Ascending aorta (tissue), 2 donors: ENCODE results near the gene UMAD1. TPM values are rescaled to one million over a fixed set of nuclear protein-coding genes. Genes with fewer than 3 reads are reported as not detected.

Experiments used
- DNase-seq, 2 donors: peaks; one replicate each; pipeline ENCODE4 v3.0.0-alpha.2; 2019; ENCODE audit warnings: low spot score in 2 of 2
- H3K27ac ChIP-seq, 2 donors: fragments of 200-600 bp; sonication (generic); one replicate each; pipeline ENCODE4 v1.5.1; 2016 to 2017; ENCODE audit warnings: mild to moderate bottlenecking in 1 of 2
- H3K27me3 ChIP-seq: fragments of 200-600 bp; sonication (generic); one replicate; pipeline ENCODE4 v1.5.1; 2017
- H3K36me3 ChIP-seq, 2 donors: fragments of 200-600 bp; sonication (generic); one replicate each; pipeline ENCODE4 v1.5.1; 2016
- H3K4me1 ChIP-seq, 2 donors: fragments of 200-600 bp; sonication (generic); one replicate each; pipeline ENCODE4 v1.5.1; 2016 to 2017; ENCODE audit warnings: mild to moderate bottlenecking in 1 of 2
- H3K4me3 ChIP-seq, 2 donors: fragments of 200-600 bp; sonication (generic); one replicate each; pipeline ENCODE4 v1.5.1; 2016 to 2017; ENCODE audit warnings: mild to moderate bottlenecking in 1 of 2
- H3K9me3 ChIP-seq, 2 donors: fragments of 200-600 bp; sonication (generic); one replicate each; pipeline ENCODE4 v1.5.1; 2016
- intact Hi-C: fragments of 100-400 bp; cut with DNase I; formaldehyde crosslinking; loops from one replicate; pipeline ENCODE4 v1.15.1; 2023
- total RNA-seq: library from RNA; depleted of rRNA; stranded (reverse); fragments of >200 nt; gene quantifications from one replicate; pipeline ENCODE4 v1.1.0, GENCODE V29; 2016
- TF ChIP-seq, protein P1 (sequence below), 3 experiments: fragments of 200-600 bp in 2 of 3; fragments of 450-650 bp in 1 of 3; sonication (generic) in 2 of 3; IDR thresholded peaks; one replicate each; pipeline ENCODE4 v1.5.1; 2016 to 2019; ENCODE audit warnings: antibody characterized with exemption in 3 of 3, mild to moderate bottlenecking in 1 of 3, moderate library complexity in 1 of 3

The UMAD1 gene
- total RNA-seq, 1 donor from 2014 or later, result 17.7 TPM

DNA sequence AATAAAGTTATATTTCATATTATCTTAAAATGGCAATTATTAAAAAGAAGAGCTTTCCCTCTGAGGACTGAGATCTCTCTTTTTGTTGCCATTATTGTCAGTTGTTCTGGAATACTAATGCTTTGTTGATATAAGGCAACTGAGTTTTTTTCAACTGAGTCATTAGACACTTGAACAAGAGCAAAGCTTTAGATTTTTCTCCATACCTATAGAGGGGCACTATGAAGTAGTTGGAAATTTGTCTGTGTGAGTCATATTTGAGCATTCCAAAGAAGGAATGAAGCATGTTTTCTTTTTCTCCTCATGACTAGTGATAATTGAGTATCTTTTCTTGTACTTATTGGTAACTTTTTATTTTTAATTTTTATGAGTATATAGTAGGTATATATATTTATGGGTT is 53.3 kb downstream of the UMAD1 start:
- intact Hi-C loops, result no loop called here
- DNase-seq, result no peak
- H3K9me3 ChIP-seq, result no peaks in the 10 kb centered on the region
- no peak overlapping the region for H3K27ac ChIP-seq
- no peaks in the 10 kb centered on the region for H3K36me3 ChIP-seq
- H3K27me3 ChIP-seq, result no peaks in the 10 kb centered on the region
- peaks cover 0 to 13% of the 10 kb centered on the region in 2 donors for H3K4me1 ChIP-seq
- no peak overlapping the region for H3K4me3 ChIP-seq
- TF ChIP-seq, protein P1, sequence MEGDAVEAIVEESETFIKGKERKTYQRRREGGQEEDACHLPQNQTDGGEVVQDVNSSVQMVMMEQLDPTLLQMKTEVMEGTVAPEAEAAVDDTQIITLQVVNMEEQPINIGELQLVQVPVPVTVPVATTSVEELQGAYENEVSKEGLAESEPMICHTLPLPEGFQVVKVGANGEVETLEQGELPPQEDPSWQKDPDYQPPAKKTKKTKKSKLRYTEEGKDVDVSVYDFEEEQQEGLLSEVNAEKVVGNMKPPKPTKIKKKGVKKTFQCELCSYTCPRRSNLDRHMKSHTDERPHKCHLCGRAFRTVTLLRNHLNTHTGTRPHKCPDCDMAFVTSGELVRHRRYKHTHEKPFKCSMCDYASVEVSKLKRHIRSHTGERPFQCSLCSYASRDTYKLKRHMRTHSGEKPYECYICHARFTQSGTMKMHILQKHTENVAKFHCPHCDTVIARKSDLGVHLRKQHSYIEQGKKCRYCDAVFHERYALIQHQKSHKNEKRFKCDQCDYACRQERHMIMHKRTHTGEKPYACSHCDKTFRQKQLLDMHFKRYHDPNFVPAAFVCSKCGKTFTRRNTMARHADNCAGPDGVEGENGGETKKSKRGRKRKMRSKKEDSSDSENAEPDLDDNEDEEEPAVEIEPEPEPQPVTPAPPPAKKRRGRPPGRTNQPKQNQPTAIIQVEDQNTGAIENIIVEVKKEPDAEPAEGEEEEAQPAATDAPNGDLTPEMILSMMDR (IDR thresholded peaks at IDR 0.05), result no peak

DNA sequence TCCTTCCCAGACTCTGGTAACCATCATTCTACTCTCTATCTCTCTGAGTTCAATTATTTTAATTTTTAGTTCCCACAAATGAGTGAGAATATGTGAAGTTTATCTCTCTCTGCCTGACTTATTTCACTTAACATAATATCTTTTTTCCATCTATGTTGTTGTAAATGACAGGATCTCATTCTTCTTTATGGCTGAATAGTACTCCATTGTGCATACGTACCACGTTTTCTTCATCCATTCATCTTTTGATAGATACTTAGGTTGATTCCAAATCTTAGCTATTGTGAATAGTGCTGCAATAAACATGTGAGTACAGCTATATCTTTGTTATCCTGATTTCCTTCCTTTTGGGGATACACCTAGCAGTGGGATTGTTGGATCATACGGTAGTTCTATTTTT is 54.0 kb downstream of the UMAD1 start:
- Histone ChIP-seq H3K27me3 (no peaks in the 10 kb centered on the region), H3K9me3 (no peaks in the 10 kb centered on the region), H3K36me3 (no peaks in the 10 kb centered on the region), H3K27ac (no peak overlapping the region), H3K4me3 (no peak overlapping the region), H3K4me1 (peaks cover 0 to 14% of the 10 kb centered on the region in 2 donors)
- TF ChIP-seq, protein P1 (IDR thresholded peaks at IDR 0.05), result no peak
- intact Hi-C loops, result no loop called here
- no peak for DNase-seq

DNA sequence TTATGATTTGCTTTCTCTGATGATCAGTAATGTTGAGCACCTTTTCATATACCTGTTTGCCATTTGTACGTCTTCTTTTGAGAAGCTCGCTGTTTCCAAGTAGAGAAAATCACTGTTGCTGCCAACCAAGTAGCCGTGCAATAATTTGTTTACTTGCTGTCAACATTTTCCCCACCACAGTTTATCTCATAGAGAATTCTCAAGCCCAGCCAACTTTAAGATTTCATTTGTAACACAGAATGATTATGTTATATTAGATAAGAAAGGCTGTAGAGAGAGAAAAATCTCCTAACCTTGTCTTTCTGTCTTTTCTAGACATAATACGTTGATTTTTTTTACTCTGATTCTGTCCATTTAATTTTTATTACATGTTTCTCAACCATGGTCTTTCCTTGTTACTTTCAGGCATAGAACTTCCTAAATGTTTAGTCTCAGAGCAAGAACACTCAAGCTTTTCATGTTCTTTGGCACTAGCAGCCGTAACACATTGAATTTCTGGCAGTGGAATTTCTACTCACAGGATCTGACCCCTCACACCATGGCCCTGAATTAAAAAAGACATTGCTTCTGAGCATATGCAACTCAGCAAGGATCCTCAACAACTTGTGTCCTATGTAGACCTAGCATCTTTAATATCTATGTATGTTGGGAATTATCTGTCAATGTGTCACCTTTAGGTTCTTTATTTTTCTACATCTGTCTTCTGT is 54.7 kb downstream of the UMAD1 start:
- Histone ChIP-seq H3K27ac (peak overlapping the region in 1 of 2 donors; percentile 23), H3K4me3 (no peak overlapping the region), H3K9me3 (no peaks in the 10 kb centered on the region), H3K27me3 (no peaks in the 10 kb centered on the region), H3K36me3 (no peaks in the 10 kb centered on the region), H3K4me1 (peaks cover 0 to 20% of the 10 kb centered on the region in 2 donors)
- intact Hi-C loops, result no loop called here
- no peak for DNase-seq
- TF ChIP-seq, protein P1 (IDR thresholded peaks at IDR 0.05), result no peak

DNA sequence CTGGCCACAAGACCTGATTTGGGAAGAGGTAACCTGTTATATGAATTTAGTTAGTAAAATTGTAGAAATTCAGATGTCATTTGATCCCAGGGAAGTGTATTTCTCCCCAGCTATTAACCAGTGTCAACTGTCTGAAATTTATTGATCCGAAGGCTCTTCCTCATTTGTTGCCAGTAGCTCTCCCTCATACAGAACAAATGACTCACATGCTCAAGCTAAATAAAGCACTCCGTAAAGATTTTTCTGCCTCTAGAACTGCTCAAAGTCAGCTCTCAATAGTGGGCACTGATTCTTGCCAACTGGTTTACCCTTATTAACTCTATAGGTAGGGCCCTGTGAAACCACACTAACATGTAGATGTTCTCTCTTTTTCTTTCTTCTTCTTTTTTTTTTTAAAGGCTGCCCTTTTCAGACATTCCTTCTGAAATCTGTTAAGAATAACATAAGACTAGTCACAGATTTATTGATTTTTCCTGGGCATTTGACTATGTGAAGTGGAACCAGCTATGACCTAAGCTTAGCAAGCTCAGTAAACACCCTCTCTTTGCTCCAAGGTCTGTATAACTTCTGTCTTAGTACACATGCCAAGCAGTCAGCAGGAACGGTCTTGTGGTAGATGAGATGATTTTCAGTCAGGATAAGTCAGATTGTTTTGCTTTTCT is 56.0 kb downstream of the UMAD1 start:
- no peak for DNase-seq
- TF ChIP-seq, protein P1 (IDR thresholded peaks at IDR 0.05), result no peak
- Histone ChIP-seq H3K27me3 (no peaks in the 10 kb centered on the region), H3K4me1 (peaks cover 0 to 20% of the 10 kb centered on the region in 2 donors), H3K9me3 (no peaks in the 10 kb centered on the region), H3K4me3 (no peak overlapping the region), H3K27ac (peak overlapping the region; percentile 73 to 75), H3K36me3 (no peaks in the 10 kb centered on the region)
- intact Hi-C loops, result no loop called here

DNA sequence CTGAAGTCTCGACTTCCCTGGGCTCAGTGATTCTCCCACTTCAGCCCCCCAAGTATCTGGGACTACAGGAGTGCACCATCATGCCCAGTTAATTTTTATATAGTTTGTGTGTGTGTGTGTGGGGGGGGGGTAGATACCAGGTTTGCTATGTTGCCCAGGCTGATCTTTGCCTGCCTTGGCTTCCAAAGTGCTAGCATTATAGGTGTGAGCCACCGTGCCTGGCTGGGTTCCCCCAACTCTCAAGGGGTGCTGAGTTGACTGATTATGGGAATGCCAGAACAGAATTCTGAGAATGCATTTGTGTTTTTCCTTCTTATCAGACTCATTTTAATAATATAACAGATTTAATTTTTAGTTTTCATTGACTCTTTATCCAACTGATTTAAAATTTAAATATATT is 58.4 kb downstream of the UMAD1 start:
- no peaks in the 10 kb centered on the region for H3K36me3 ChIP-seq
- TF ChIP-seq, protein P1 (IDR thresholded peaks at IDR 0.05), result no peak
- intact Hi-C loops, result no loop called here
- H3K27me3 ChIP-seq, result no peaks in the 10 kb centered on the region
- H3K9me3 ChIP-seq, result no peaks in the 10 kb centered on the region
- DNase-seq, result no peak
- H3K4me1 ChIP-seq, result peaks cover 0 to 20% of the 10 kb centered on the region in 2 donors
- no peak overlapping the region for H3K27ac ChIP-seq
- peak overlapping the region in 1 of 2 donors; percentile 32 for H3K4me3 ChIP-seq
